MM.1S (cell line): ENCODE measurements around the gene ERC2.
A peak's percentile ranks its signal among the peaks of the same experiment; 100 is the strongest.

Experiments
- DNase-seq: peaks from one replicate; pipeline ENCODE4 v3.0.0-alpha.2; 2015
- H2AFZ ChIP-seq: fragments of 300-600 bp; sonication (generic); 2 replicates; pipeline ENCODE4 v1.6.0; 2016; ENCODE audit warnings: antibody characterized with exemption, low read length
- H3F3A ChIP-seq: fragments of 300-600 bp; sonication (generic); 2 replicates; pipeline ENCODE4 v1.6.1; 2016; ENCODE audit warnings: mild to moderate bottlenecking, antibody characterized with exemption, low read length, moderate library complexity, mixed read lengths; ENCODE audit not compliant: insufficient read depth
- H3K27ac ChIP-seq: fragments of 300-600 bp; sonication (generic); 2 replicates; pipeline ENCODE4 v1.5.1; 2016; ENCODE audit warnings: mild to moderate bottlenecking, low read length
- H3K27me3 ChIP-seq: fragments of 300-600 bp; sonication (generic); replicated peaks from 2 replicates; pipeline ENCODE4 v1.6.0; 2016; ENCODE audit warnings: low read length; ENCODE audit not compliant: insufficient read depth
- H3K36me3 ChIP-seq: fragments of 300-600 bp; sonication (generic); replicated peaks from 2 replicates; pipeline ENCODE4 v1.6.1; 2016; ENCODE audit warnings: mild to moderate bottlenecking, low read length, mixed read lengths; ENCODE audit not compliant: insufficient read depth
- H3K4me1 ChIP-seq: fragments of 300-600 bp; sonication (generic); 2 replicates; pipeline ENCODE4 v1.6.1; 2016; ENCODE audit warnings: low read length, mixed read lengths
- H3K4me2 ChIP-seq: fragments of 300-600 bp; sonication (generic); 2 replicates; pipeline ENCODE4 v1.6.0; 2016; ENCODE audit warnings: low read depth, low read length
- H3K4me3 ChIP-seq: fragments of 300-600 bp; sonication (generic); 2 replicates; pipeline ENCODE4 v1.5.1; 2016; ENCODE audit warnings: low read length, mixed read lengths
- H3K79me2 ChIP-seq: fragments of 300-600 bp; sonication (generic); 2 replicates; pipeline ENCODE4 v1.6.1; 2016; ENCODE audit warnings: mixed run types, low read length, mixed read lengths
- H3K9ac ChIP-seq: fragments of 300-600 bp; sonication (generic); 2 replicates; pipeline ENCODE4 v1.6.1; 2016; ENCODE audit warnings: low read length, mixed read lengths
- H3K9me2 ChIP-seq: fragments of 300-600 bp; sonication (generic); replicated peaks from 2 replicates; pipeline ENCODE4 v1.6.1; 2016; ENCODE audit warnings: mild to moderate bottlenecking, low read length, mixed read lengths; ENCODE audit not compliant: insufficient read depth
- H3K9me3 ChIP-seq: fragments of 300-600 bp; sonication (generic); replicated peaks from 2 replicates; pipeline ENCODE4 v1.6.1; 2016; ENCODE audit warnings: mild to moderate bottlenecking, low read length, mixed read lengths; ENCODE audit not compliant: insufficient read depth
- H4K20me1 ChIP-seq: fragments of 300-600 bp; sonication (generic); 2 replicates; pipeline ENCODE4 v1.6.1; 2016; ENCODE audit warnings: mild to moderate bottlenecking, low read length, moderate library complexity, mixed read lengths; ENCODE audit not compliant: insufficient read depth
- CTCF ChIP-seq: fragments of 300-600 bp; sonication (generic); IDR thresholded peaks from 2 replicates; pipeline ENCODE4 v1.5.1; 2016; ENCODE audit warnings: antibody characterized with exemption, low read length, mixed read lengths
- EZH2 ChIP-seq: fragments of 300-600 bp; sonication (generic); optimal IDR thresholded peaks from 2 replicates; pipeline ENCODE3; 2017; ENCODE audit warnings: low read depth, mild to moderate bottlenecking, antibody characterized with exemption, low read length, mixed read lengths
- EZH2phosphoT487 ChIP-seq: fragments of 300-600 bp; sonication (generic); IDR thresholded peaks from 2 replicates; pipeline ENCODE4 v1.6.1; 2018; ENCODE audit warnings: antibody characterized with exemption, low read length

The ERC2 gene

GRCh38 chr3:55893045-55893664 lies 575.1 kb downstream of the ERC2 start:
- Histone ChIP-seq H3K79me2 (no peaks in the 10 kb centered on the region), H3F3A (peaks cover 6% of the 10 kb centered on the region; the same call in 1 of the 2 replicates), H3K4me3 (no peak overlapping the region), H2AFZ (no peak overlapping the region), H3K9me3 (no peaks in the 10 kb centered on the region), H3K27me3 (no peaks in the 10 kb centered on the region), H3K36me3 (no peaks in the 10 kb centered on the region), H3K9me2 (no peaks in the 10 kb centered on the region), H3K9ac (no peak overlapping the region), H3K27ac (no peak overlapping the region), H3K4me1 (peaks cover 13% of the 10 kb centered on the region), H3K4me2 (no peak overlapping the region), H4K20me1 (no peaks in the 10 kb centered on the region)
- TF ChIP-seq CTCF (no peak), EZH2 (no peak)
- DNase-seq: no peak

GRCh38 chr3:55891106-55891505 lies 577.2 kb downstream of the ERC2 start:
- H3K9me2 ChIP-seq: no peaks in the 10 kb centered on the region
- peaks cover 6% of the 10 kb centered on the region; the same call in 1 of the 2 replicates for H3F3A ChIP-seq
- H3K4me3 ChIP-seq: no peak overlapping the region
- no peak overlapping the region for H2AFZ ChIP-seq
- H3K27ac ChIP-seq: peak overlapping the region; percentile 25; the same call in 1 of the 2 replicates
- TF ChIP-seq CTCF (no peak), EZH2 (no peak), EZH2phosphoT487 (no peak)
- H4K20me1 ChIP-seq: no peaks in the 10 kb centered on the region
- no peaks in the 10 kb centered on the region for H3K9me3 ChIP-seq
- H3K79me2 ChIP-seq: no peaks in the 10 kb centered on the region
- H3K4me2 ChIP-seq: no peak overlapping the region
- H3K36me3 ChIP-seq: no peaks in the 10 kb centered on the region
- H3K4me1 ChIP-seq: peaks cover 23% of the 10 kb centered on the region
- H3K27me3 ChIP-seq: no peaks in the 10 kb centered on the region
- peak; percentile 55 for DNase-seq
- H3K9ac ChIP-seq: no peak overlapping the region

- peak overlapping the region; percentile 38; the same call in 1 of the 2 replicates for H3K27ac ChIP-seq
- peaks cover 23% of the 10 kb centered on the region for H3K4me1 ChIP-seq
- peak overlapping the region; percentile 40; the same call in 1 of the 2 replicates for H3K4me2 ChIP-seq
- H3K4me3 ChIP-seq: no peak overlapping the region
- H3K9ac ChIP-seq: no peak overlapping the region
- peak overlapping the region; percentile 16 for H2AFZ ChIP-seq
- no peak for TF ChIP-seq EZH2
- no peak for TF ChIP-seq CTCF
- no peak for TF ChIP-seq EZH2phosphoT487
- H3K79me2 ChIP-seq: no peaks in the 10 kb centered on the region
- no peak for DNase-seq
- H3F3A ChIP-seq: peaks cover 6% of the 10 kb centered on the region; the same call in 1 of the 2 replicates
- H3K36me3 ChIP-seq: no peaks in the 10 kb centered on the region
- no peaks in the 10 kb centered on the region for H3K27me3 ChIP-seq
- H4K20me1 ChIP-seq: no peaks in the 10 kb centered on the region
- H3K9me3 ChIP-seq: no peaks in the 10 kb centered on the region
- H3K9me2 ChIP-seq: no peaks in the 10 kb centered on the region
Observed at GRCh38 chr3:55888282-55888885, 579.9 kb downstream of the ERC2 start.
